GM18951 (cell line): ENCODE results near the gene MAST2.
"Not testable (repeated sequence)": the region's sequence is repeated elsewhere in the genome, so short reads cannot be mapped to it uniquely, and the experiment has no call there.

Source experiments
- POLR2A ChIP-seq: IDR thresholded peaks from 4 replicates; pipeline ENCODE4 v1.6.1; 2011; ENCODE audit warnings: mild to moderate bottlenecking; ENCODE audit not compliant: insufficient read length, insufficient read depth; ENCODE audit errors: extremely low read depth
- in situ Hi-C: fragments of 300-500 bp; cut with MboI; formaldehyde crosslinking; loops from one replicate; pipeline ENCODE4 v1.12.0; 2022; ENCODE audit warnings: low sequenced_read_pairs, mixed read lengths, inconsistent platforms; ENCODE audit not compliant: unreplicated experiment

The MAST2 gene

GRCh38 chr1:45934947-45935346 lies 131.5 kb downstream of the MAST2 start:
- TF ChIP-seq POLR2A, result no peak
- in situ Hi-C loops, result no loop called here

DNA sequence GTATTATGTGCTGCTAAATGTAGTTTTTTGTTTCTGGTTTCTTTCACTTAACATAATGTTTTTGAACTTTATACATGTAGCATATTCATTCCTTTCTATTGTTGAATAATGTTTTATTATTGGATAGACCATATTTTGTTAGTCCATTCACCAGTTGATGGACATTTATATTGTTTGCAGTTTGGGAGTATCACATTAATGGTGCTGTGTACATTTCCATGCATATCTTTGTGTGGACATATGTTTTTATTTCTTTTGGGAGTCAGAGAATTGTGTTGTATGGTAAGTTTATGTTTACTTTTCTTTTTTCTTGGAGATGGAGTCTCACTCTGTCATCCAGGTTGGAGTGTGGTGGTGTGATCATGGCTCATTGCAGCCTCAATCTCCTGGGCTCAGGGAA lies 134.6 kb downstream of the MAST2 start:
- no peak for TF ChIP-seq POLR2A
- in situ Hi-C loops, result no loop called here

DNA sequence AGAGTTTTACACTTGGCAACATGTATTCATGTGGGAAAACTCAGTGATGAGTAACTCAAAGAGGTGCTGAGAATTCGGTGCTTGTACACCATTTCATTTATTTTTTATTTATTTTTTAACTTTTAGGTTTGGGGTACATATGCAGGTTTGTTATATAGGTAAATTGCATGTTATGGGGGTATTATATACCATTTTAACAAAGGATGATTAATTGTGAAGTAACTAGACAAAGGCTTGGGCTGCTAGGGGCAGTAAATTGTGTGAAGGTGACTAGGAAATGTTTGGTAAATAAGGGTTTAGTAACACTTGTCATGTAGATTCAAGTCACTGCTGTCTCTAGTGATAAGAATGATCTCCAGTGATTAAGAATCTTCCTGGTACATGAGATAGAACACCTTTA lies 139.0 kb downstream of the MAST2 start:
- no peak for TF ChIP-seq POLR2A
- in situ Hi-C loops, result no loop called here

DNA sequence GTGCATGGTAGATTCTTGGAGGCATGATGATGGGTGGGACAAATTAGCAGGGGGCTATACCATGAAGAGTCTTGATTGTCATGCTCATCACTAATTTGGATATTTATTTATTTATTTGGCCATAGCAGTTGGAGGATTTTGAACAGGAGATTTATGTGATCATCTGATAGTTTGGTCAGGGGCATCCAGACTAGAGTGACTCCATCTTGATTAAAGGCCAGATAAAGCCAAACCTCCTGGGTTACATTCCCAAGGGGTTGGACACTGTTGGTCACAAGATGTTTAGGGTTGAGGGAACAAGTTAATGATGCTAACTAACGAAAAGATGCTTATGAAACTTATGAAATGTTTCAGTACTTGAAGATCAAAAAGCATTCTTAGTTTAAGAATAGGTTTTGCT lies 139.8 kb downstream of the MAST2 start:
- TF ChIP-seq POLR2A, result no peak
- in situ Hi-C loops, result no loop called here

DNA sequence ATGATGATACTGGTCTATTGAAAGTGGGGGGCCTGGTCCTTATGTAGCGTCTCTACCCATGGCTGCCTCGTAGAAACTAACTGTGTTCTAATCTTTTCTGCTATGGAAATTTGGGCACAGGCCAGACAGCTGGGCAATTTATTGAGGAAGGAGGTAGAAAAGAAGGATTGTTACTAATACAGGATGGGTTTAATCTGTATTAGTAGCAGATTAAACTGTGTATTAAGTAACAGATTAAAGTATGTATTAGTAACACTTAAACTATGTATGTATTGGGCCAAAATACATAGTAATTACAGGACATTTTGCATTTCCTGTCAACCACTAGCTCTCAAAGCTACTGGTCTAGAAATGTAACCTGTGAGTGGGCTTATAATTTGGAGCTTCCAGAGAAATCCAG lies 142.0 kb downstream of the MAST2 start:
- TF ChIP-seq POLR2A, result no peak
- in situ Hi-C loops, result no loop called here

DNA sequence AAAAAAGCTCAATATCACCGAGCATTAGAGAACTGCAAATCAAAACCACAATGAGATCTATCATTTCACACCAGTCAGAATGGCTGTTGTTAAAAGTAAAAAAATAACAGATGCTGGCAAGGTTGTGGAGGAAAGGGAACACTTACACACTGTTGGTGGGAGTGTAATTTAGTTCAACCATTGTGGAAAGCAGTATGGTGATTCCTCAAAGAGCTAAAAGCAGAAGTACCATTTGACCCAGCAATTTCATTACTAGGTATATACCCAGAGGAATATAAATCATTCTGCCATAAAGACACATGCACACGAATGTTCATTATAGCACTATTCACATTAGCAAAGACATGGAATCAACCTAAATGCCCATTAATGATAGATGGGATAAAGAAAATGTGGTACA lies 146.1 kb downstream of the MAST2 start:
- in situ Hi-C loops, result not testable (repeated sequence)

GRCh38 chr1:45952072-45952471 lies 148.7 kb downstream of the MAST2 start:
- no peak for TF ChIP-seq POLR2A
- in situ Hi-C loops, result no loop called here

GRCh38 chr1:45953934-45954847 lies 150.8 kb downstream of the MAST2 start:
- in situ Hi-C loops, result no loop called here

DNA sequence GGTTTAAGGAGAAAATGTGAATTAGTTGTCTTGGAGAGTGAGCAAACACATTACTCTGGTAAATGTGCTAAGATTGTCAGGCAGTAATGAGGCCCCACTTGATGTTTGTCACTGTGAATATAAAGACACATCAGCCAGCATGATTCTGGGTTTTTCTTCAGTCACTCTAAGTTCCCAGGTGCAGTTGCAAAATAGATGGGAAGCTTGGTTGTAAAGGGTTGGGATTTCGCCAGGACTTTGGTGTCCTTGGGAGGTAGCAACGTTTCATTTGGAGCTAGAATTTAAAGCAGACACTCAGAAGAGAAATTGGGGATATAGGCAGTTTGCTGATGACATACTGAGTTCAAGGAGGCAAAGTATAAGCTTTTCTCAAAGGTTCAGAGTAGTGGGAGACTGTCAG lies 154.3 kb downstream of the MAST2 start:
- no peak for TF ChIP-seq POLR2A
- in situ Hi-C loops, result no loop called here

More at GRCh38 chr1:45953934-45954847, 150.8 kb downstream of the MAST2 start:
- no peak for TF ChIP-seq POLR2A

- TF ChIP-seq POLR2A, result no peak
Observed at GRCh38 chr1:45958317-45958716, 154.9 kb downstream of the MAST2 start.

GRCh38 chr1:45960930-45961715 lies 157.7 kb downstream of the MAST2 start:
- TF ChIP-seq POLR2A, result no peak
- in situ Hi-C loops, result no loop called here

More at GRCh38 chr1:45958317-45958716, 154.9 kb downstream of the MAST2 start:
- in situ Hi-C loops, result no loop called here

DNA sequence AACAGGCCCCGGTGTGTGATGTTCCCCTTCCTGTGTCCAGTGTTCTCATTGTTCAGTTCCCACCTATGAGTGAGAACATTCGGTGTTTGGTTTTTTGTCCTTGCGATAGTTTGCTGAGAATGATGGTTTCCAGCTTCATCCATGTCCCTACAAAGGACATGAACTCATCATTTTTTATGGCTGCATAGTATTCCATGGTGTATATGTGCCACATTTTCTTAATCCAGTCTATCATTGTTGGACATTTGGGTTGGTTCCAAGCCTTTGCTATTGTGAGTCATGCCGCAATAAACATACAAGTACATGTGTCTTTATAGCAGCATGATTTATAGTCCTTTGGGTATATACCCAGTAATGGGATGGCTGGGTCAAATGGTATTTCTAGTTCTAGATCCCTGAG lies 158.5 kb downstream of the MAST2 start:
- in situ Hi-C loops, result not testable (repeated sequence)

DNA sequence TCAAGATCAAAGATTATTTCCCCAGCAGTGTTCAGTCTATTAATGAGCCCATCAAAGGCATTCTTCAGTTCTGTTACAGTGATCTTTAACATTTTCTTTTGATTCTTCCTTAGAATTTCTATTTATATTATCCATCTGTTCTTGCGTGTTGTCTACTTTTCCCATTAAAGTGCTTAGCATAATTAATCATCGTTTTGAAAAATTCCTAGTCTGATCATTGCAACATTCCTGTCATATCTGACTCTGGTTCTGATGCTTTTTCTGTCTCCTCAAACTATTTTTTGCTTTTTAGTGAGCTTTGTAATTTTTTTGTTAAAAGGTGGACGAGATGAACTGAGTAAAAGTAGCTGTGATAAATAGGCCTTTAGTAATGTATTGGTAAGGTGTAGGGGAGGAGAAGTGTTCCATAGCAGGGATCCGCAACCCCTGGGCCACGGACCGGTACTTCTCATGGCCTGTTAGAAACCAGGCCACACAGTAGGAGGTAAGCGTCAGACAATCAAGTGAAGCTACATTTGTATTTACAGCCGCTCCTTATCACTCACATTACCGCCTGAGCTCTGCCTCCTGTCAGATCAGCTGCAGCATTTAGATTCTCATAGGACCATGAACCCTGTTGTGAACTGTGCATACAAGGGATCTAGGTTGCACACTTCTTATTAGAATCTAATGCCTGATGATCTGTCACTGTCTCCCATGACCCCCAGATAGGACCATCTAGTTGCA lies 165.7 kb downstream of the MAST2 start:
- in situ Hi-C loops, result no loop called here
- no peak for TF ChIP-seq POLR2A
